GM12872 (cell line): ENCODE measurements around the gene VPS51.

Experiments
- TF ChIP-seq, protein P1 (sequence below): IDR thresholded peaks from 3 replicates; pipeline ENCODE4 v1.5.1; 2011; ENCODE audit warnings: low read depth, mild to moderate bottlenecking, low read length, moderate library complexity; ENCODE audit not compliant: insufficient read depth

The VPS51 gene

DNA sequence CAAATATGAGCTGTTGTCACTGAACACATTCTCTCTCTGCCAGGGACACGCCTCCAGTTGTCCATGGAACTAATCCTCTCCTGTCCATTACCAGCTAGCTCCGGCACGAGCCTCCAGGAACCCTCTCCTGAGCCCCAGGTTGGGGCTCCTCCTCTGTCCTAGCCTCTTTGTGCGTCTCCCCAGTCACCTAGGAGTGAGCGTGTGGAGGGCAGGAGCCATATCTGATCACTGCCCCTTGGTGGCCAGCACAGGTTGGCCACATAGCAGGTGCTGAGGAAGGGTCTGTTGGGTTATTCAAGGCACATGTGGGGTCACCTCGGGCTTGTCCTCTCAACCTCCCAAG is 35.9 kb downstream of the VPS51 start:
- TF ChIP-seq, protein P1, sequence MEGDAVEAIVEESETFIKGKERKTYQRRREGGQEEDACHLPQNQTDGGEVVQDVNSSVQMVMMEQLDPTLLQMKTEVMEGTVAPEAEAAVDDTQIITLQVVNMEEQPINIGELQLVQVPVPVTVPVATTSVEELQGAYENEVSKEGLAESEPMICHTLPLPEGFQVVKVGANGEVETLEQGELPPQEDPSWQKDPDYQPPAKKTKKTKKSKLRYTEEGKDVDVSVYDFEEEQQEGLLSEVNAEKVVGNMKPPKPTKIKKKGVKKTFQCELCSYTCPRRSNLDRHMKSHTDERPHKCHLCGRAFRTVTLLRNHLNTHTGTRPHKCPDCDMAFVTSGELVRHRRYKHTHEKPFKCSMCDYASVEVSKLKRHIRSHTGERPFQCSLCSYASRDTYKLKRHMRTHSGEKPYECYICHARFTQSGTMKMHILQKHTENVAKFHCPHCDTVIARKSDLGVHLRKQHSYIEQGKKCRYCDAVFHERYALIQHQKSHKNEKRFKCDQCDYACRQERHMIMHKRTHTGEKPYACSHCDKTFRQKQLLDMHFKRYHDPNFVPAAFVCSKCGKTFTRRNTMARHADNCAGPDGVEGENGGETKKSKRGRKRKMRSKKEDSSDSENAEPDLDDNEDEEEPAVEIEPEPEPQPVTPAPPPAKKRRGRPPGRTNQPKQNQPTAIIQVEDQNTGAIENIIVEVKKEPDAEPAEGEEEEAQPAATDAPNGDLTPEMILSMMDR: no peak

DNA sequence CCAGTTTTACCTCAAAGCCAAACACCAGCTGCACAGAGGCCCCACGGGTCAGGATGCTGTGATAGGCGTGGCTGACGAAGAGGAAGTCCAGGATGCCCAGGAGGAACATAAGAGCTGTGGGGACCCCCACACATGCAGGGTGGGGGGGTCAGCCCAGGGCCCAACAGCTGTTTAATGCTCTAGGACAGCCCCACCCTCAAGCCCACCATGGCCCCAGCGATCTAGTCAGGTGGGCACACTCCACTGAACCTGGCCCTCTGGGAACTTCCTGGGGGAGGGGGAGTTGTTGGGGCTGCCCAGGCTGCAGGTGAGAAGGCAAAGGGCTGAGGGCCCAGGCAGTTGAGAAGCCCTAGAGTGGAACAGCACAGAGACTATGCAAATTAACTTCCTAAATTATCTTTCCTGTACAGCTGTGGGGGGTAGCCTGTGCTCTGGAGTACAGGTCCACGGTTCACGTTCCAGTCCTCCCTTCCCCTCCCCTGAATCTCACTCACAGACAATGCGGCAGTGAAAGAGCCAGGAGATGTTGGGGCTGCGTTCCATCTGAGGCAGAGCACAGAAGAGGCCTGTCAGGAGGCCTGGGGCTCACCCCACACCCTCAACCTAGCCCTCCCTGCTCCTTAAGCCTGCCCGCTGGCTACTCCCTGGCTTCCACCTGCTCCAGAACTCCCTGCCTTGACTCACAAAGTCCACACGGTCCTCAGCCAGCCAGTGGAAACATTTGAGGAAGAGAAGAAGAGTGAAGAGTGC is 36.4 kb downstream of the VPS51 start:
- TF ChIP-seq, protein P1: no peak

DNA sequence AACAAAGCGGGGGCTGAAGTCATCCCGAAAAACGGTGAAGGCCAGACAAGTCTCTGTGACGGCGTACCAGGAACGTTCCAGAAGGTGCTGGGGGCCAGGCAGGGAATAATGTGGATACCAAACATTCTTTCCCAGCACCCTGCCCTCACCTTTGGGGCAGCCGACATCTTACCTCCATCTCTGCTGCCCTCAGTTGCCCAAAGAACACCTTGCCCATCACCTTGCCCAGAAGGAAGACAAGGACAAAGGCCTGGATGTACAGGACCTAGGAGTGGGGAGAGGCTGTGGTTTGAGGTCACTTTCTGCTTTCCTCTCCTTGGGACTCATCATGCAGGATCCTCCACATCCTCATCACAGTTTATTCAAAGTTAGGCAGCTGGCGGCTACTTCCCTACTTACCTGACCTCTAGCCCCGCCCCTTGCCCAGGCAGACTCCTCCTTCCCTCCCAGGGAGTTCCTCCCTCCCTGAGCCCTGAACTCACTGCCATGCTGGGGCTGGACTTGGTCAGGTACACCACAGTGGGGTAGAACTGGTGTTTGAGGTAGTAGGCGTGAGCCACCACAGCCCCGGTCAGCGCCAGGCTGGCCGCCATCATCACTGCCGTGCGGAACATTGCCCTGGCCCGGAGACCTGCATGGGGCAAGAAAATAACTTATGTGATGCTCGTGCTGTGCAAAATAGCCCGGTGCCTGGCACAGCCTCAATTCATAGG is 37.1 kb downstream of the VPS51 start:
- TF ChIP-seq, protein P1: no peak

DNA sequence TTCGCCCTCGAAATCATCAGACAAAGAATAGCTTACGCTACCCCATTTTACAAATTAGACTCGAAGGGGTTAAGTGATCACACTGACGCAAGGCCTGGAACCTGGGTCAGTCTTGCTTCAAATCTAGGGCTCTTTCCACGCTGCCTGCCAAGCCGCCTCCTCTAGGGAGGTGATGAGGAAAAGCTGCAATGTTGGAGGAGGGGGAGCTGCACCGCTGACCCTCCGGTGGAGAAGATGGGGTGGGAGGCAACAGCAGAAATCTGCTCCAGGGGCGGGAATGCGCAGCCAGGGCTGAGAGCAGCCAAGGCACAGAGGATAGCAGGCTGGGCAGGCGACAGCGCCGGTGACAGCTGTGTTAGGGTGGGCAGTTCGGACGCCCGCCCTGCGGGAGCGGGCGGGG is 37.7 kb downstream of the VPS51 start:
- TF ChIP-seq, protein P1: no peak

DNA sequence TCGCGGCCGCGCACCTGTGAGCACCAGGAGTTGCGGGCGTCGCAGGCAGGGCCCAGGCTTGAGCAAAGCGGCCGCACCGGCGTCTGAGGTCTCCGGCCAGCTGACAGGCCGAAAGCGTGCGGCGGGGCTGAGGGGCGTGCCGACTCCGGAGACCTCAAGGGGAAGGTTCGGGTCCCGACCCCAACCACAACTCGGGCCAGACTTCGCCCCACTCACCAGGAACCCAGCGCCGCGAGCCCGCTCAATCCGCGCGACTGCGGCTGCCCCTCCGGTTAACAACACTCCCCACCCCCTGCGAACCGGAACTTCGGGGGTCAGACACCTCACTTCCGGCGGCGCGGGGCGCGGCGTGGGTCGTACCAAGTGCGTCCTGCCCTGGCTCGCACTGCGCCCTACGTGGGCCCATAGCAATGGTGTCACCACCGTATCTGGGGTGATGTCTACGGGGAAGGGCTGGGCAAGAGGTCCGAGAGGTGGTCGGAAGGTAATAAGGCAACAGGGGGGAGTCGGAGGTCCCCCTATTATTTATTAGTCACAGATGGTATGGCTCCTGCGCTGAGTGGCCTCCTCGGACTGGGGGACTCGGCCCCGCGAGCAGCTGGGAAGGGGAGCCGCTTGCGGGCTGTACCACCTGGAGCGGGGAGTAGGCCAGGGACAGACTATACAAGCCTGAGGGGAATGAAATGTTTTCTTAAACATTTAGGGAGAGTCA is 38.4 kb downstream of the VPS51 start, which contains the start of gene SYVN1:
Gene SYVN1 (minus strand): TSS at position 280 of the 712 bp plus-strand sequence. CDS start 918 bp downstream, outside the sequence.
- TF ChIP-seq, protein P1: no peak

DNA sequence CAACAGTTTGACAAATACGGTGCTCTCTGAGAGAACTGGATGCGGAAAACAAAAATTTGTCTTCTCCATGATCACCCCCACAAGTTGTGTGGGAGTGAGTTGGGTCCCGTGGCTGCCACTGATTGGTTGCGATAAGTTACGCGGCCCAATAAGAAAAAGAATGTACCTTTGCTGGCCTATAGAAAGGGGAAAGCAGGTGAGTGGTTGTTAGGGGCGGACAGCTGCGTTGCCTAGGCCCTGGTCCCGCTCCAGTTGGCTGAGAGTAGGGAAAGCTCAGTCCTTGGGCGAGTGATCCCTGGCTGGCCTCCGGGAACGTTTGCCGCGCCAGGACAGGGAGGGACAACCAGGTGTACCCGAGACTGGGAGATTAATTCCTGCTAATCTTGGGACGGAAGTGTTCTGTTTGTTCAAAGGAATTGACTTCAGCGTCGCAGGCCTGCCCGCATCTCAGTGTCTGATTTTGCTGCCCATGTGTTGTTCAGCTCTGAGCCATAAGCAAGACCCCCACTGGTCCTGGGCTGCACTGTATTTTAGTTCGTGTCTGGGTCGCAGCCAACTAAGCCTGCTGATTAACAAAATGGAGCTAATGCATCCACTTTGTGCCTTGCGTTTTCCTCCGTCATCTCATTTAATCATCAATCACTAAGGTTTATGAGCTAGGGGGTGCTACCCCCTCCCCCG is 39.1 kb downstream of the VPS51 start:
- TF ChIP-seq, protein P1: no peak
